Gastroesophageal sphincter (tissue), 4 donors: ENCODE measurements around the gene OFD1. TPM values are rescaled to one million over a fixed set of nuclear protein-coding genes. Genes with fewer than 3 reads are reported as not detected.

ENCODE experiments used
- ATAC-seq: fragments of 150-250 bp; one replicate; pipeline ENCODE4 v1.9.1; 2016; ENCODE audit warnings: mild to moderate bottlenecking, moderate library complexity
- H3K27ac ChIP-seq, 4 donors: fragments of 200-600 bp; sonication (generic) in 3 of 4; 1 replicate in 3 of 4; 2 replicates in 1 of 4; pipeline ENCODE4 v1.5.1; 2016 to 2019
- H3K27me3 ChIP-seq: fragments of 200-600 bp; sonication (generic); one replicate; pipeline ENCODE4 v1.5.1; 2019
- H3K36me3 ChIP-seq, 2 donors: fragments of 200-600 bp; sonication (generic); one replicate each; pipeline ENCODE4 v1.5.1; 2019; ENCODE audit warnings: control low read depth in 1 of 2
- H3K4me1 ChIP-seq, 3 donors: fragments of 200-600 bp; sonication (generic); 1 replicate in 2 of 3; 2 replicates in 1 of 3; pipeline ENCODE4 v1.5.1; 2016 to 2019; ENCODE audit warnings: control low read depth in 2 of 3
- H3K4me3 ChIP-seq, 2 donors: fragments of 200-600 bp; sonication (generic); one replicate each; pipeline ENCODE4 v1.5.1; 2019; ENCODE audit warnings: mild to moderate bottlenecking in 1 of 2, moderate library complexity in 1 of 2
- H3K9me3 ChIP-seq, 3 donors: fragments of 200-600 bp; sonication (generic); one replicate each; pipeline ENCODE4 v1.5.1; 2017 to 2019; ENCODE audit warnings: control low read depth in 2 of 3
- CTCF ChIP-seq, 4 experiments: fragments of 200-600 bp in 2 of 4; fragments of 450-650 bp in 2 of 4; sonication (generic) in 1 of 4; IDR thresholded peaks; one replicate each; pipeline ENCODE4 v1.5.1; 2017 to 2019; ENCODE audit warnings: antibody characterized with exemption in 4 of 4, mild to moderate bottlenecking in 2 of 4, moderate library complexity in 2 of 4
- EP300 ChIP-seq: sonication (generic); formaldehyde crosslinking; IDR thresholded peaks from one replicate; pipeline ENCODE4 v1.6.1; 2017; ENCODE audit warnings: antibody characterized with exemption, mild to moderate bottlenecking
- POLR2A ChIP-seq, 2 donors: fragments of 450-650 bp; IDR thresholded peaks; one replicate each; pipeline ENCODE4 v1.6.1; 2017; ENCODE audit warnings: antibody characterized with exemption in 2 of 2, mild to moderate bottlenecking in 2 of 2, moderate library complexity in 1 of 2
- POLR2AphosphoS5 ChIP-seq: sonication (generic); formaldehyde crosslinking; IDR thresholded peaks from one replicate; pipeline ENCODE4 v1.6.1; 2017; ENCODE audit warnings: antibody characterized with exemption
- WGBS, 2 donors: methylation state at CpG; one replicate each; pipeline ENCODE4 v1.1.5; 2018; ENCODE audit warnings: low coverage in 1 of 2; 5-methylcytosine and 5-hydroxymethylcytosine counted together
- total RNA-seq, 4 donors: library from RNA; depleted of rRNA; stranded (reverse); fragments of >200 nt; gene quantifications; one replicate each; pipeline ENCODE4 v1.1.0, GENCODE V29; 2016

The OFD1 gene
- total RNA-seq, 4 donors from 2014 or later: 15.2 to 26.6 (median 22.5) TPM

DNA sequence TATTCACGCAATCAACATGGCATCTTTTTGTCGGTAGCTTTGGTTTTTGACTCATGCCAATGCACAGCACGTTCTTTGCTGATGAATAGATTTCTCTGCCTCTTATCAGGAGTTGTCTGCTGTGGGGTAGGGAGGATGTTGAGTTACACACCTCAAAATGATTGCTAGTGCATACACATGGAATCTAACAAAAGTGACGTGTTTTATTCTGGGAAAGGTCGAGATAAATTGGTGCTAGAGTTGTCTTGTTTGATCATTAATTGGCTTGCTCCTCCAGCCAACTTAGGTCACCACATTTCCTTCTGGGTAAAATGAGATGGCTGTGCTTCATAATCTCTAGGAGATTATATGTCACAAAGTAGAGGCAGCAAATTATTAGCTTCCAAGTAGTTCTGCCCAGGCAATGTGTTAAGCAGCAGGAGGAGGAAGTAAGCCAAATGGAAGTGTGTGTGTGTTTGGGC lies 41.7 kb upstream of the OFD1 start:
- no peak overlapping the region for H3K4me3 ChIP-seq
- H3K27ac ChIP-seq: peak overlapping the region in 1 of 4 donors; percentile 24
- no peak for ATAC-seq
- no peaks in the 10 kb centered on the region for H3K9me3 ChIP-seq
- H3K27me3 ChIP-seq: no peaks in the 10 kb centered on the region
- H3K4me1 ChIP-seq: peaks cover 0 to 71% (median 8%) of the 10 kb centered on the region in 3 donors
- 61 to 83% methylated on average over 3 to 5 of the region's 5 CpGs for WGBS, 2 donors
- H3K36me3 ChIP-seq: no peaks in the 10 kb centered on the region
- TF ChIP-seq EP300: no peak
- TF ChIP-seq POLR2A (IDR thresholded peaks at IDR 0.05): no peak
- TF ChIP-seq CTCF (IDR thresholded peaks at IDR 0.05): no peak
- no peak for TF ChIP-seq POLR2AphosphoS5

GRCh38 chrX:13693341-13693961 lies 41.1 kb upstream of the OFD1 start:
- Histone ChIP-seq H3K9me3 (no peaks in the 10 kb centered on the region), H3K4me1 (peaks cover 0 to 78% (median 8%) of the 10 kb centered on the region in 3 donors), H3K4me3 (no peak overlapping the region), H3K27ac (peak overlapping the region in 2 of 4 donors; percentile 1 to 24), H3K27me3 (no peaks in the 10 kb centered on the region), H3K36me3 (no peaks in the 10 kb centered on the region)
- TF ChIP-seq CTCF (IDR thresholded peaks at IDR 0.05): no peak
- TF ChIP-seq POLR2A (IDR thresholded peaks at IDR 0.05): no peak
- no peak for TF ChIP-seq POLR2AphosphoS5
- no peak for ATAC-seq
- WGBS, 2 donors: 44 to 64% methylated on average over 2 to 5 of the region's 7 CpGs

- WGBS, 2 donors: 58 to 100% methylated on average over 1 to 2 of the region's 2 CpGs
- Histone ChIP-seq H3K27ac (no peak overlapping the region), H3K9me3 (no peaks in the 10 kb centered on the region), H3K27me3 (no peaks in the 10 kb centered on the region), H3K4me1 (peaks cover 0 to 87% (median 8%) of the 10 kb centered on the region in 3 donors), H3K36me3 (no peaks in the 10 kb centered on the region), H3K4me3 (no peak overlapping the region)
- no peak for TF ChIP-seq POLR2A (IDR thresholded peaks at IDR 0.05)
- TF ChIP-seq POLR2AphosphoS5: no peak
- no peak for TF ChIP-seq CTCF (IDR thresholded peaks at IDR 0.05)
- TF ChIP-seq EP300: no peak
- ATAC-seq: no peak
These were observed 40.2 kb upstream of the OFD1 start for GRCh38 chrX:13694359-13694758.

GRCh38 chrX:13694983-13695382 lies 39.6 kb upstream of the OFD1 start:
- Histone ChIP-seq H3K27me3 (no peaks in the 10 kb centered on the region), H3K9me3 (no peaks in the 10 kb centered on the region), H3K4me1 (peaks cover 0 to 93% (median 8%) of the 10 kb centered on the region in 3 donors), H3K36me3 (no peaks in the 10 kb centered on the region), H3K4me3 (no peak overlapping the region), H3K27ac (no peak overlapping the region)
- ATAC-seq: no peak
- 67 to 93% methylated on average over 5 to 6 of the region's 8 CpGs for whole genome bisulfite sequencing, 2 donors
- TF ChIP-seq EP300 (no peak), POLR2A (IDR thresholded peaks at IDR 0.05) (no peak), POLR2AphosphoS5 (no peak), CTCF (IDR thresholded peaks at IDR 0.05) (no peak)

DNA sequence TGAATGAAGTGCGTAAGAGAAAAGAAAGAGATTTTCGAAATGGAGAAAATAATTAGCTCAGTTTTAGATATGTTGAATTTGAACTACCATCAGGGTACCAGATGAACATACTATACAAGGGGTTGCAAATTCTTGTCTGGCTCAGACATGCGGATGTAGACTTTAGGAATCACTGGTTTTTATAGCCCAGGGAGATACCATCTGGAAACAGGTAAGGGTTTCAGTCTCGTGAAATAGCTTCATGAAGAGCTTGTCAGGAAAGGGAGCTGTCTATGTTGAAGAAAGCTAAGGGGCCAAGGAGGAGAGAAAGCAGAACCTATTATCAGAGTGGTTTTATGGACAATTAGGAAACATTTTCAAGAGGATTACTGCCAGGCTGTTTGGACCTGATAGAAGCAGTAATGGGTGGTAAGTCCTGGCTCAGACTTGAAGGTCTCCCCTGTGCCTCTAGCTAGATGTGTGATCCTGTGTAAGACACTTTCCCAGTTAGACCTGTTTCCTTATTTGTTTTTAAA lies 38.9 kb upstream of the OFD1 start:
- peaks cover 0 to 97% (median 6%) of the 10 kb centered on the region in 3 donors for H3K4me1 ChIP-seq
- H3K27ac ChIP-seq: no peak overlapping the region
- no peak for ATAC-seq
- no peaks in the 10 kb centered on the region for H3K36me3 ChIP-seq
- TF ChIP-seq EP300 (no peak), POLR2A (IDR thresholded peaks at IDR 0.05) (no peak), CTCF (IDR thresholded peaks at IDR 0.05) (no peak), POLR2AphosphoS5 (no peak)
- no peak overlapping the region for H3K4me3 ChIP-seq
- 78 to 89% methylated on average over 4 of the region's 4 CpGs for WGBS, 2 donors
- H3K27me3 ChIP-seq: no peaks in the 10 kb centered on the region
- no peaks in the 10 kb centered on the region for H3K9me3 ChIP-seq
